COR-L47 (cell line): Measurements from ENCODE around the gene IL22RA1.

Source experiments
- DNase-seq: peaks from one replicate; lab custom pipeline; 2025; lab: John Stamatoyannopoulos, UW

The IL22RA1 gene

GRCh38 chr1:24167008-24167407, 24.1 kb upstream of the IL22RA1 start:
- no peak for DNase-seq

GRCh38 chr1:24165500-24165899, 22.6 kb upstream of the IL22RA1 start:
- DNase-seq = no peak

- no peak for DNase-seq
Measured at GRCh38 chr1:24164004-24164403, 21.1 kb upstream of the IL22RA1 start.

GRCh38 chr1:24162201-24162600, 19.3 kb upstream of the IL22RA1 start:
- no peak for DNase-seq

- no peak for DNase-seq
Measured at GRCh38 chr1:24161270-24161669, 18.3 kb upstream of the IL22RA1 start.

- DNase-seq = no peak
Measured at GRCh38 chr1:24159366-24159765, 16.4 kb upstream of the IL22RA1 start.

GRCh38 chr1:24157918-24158481, 15.1 kb upstream of the IL22RA1 start:
- no peak for DNase-seq

- no peak for DNase-seq
Measured at GRCh38 chr1:24156542-24157260, 13.8 kb upstream of the IL22RA1 start.

GRCh38 chr1:24155011-24155782, 12.3 kb upstream of the IL22RA1 start:
- DNase-seq = peak; percentile 68

- peak; percentile 77 for DNase-seq
Measured at GRCh38 chr1:24154215-24154614, 11.3 kb upstream of the IL22RA1 start.

- no peak for DNase-seq
Measured at GRCh38 chr1:24152631-24153494, 9.9 kb upstream of the IL22RA1 start.

GRCh38 chr1:24151175-24151533, 8.2 kb upstream of the IL22RA1 start:
- peak; percentile 70 for DNase-seq

- peak; percentile 79 for DNase-seq
Measured at GRCh38 chr1:24150234-24151174, 7.6 kb upstream of the IL22RA1 start.

- DNase-seq = no peak
Measured at GRCh38 chr1:24149866-24150233, 6.9 kb upstream of the IL22RA1 start.

- DNase-seq = no peak
Measured at GRCh38 chr1:24147816-24148215, 4.9 kb upstream of the IL22RA1 start.

- no peak for DNase-seq
Measured at GRCh38 chr1:24147194-24147593, 4.3 kb upstream of the IL22RA1 start.

GRCh38 chr1:24141311-24141997, 1.5 kb downstream of the IL22RA1 start:
- no peak for DNase-seq

- DNase-seq = no peak
Measured at GRCh38 chr1:24140741-24141181, 2.2 kb downstream of the IL22RA1 start.

GRCh38 chr1:24139841-24140425, 3.0 kb downstream of the IL22RA1 start:
- no peak for DNase-seq

GRCh38 chr1:24139222-24139489, 3.8 kb downstream of the IL22RA1 start:
- no peak for DNase-seq
